ENCODE data around the gene CDK6. TPM values are rescaled to one million over a fixed set of nuclear protein-coding genes. Genes with fewer than 3 reads are reported as not detected.

The CDK6 gene
- total RNA-seq, 2 donors from 2014 or later, result 151 to 222 TPM

- H3K4me1 Mint-ChIP-seq, result peaks cover 38% of the 10 kb centered on the region
- no peak for ATAC-seq (replicated peaks)
- no peak overlapping the region for H3K4me3 Mint-ChIP-seq
- no peaks in the 10 kb centered on the region for H3K9me3 Mint-ChIP-seq
- H3K36me3 Mint-ChIP-seq (ENCODE audit: low read depth), result peaks cover 47% of the 10 kb centered on the region
- H3K27me3 Mint-ChIP-seq, result no peaks in the 10 kb centered on the region
- H3K27ac Mint-ChIP-seq, result peak overlapping the region; percentile 64
Observed at GRCh38 chr7:92782236-92782635, 54.1 kb downstream of the CDK6 start.

- peaks cover 45% of the 10 kb centered on the region for H3K4me1 Mint-ChIP-seq
- peaks cover 52% of the 10 kb centered on the region for H3K36me3 Mint-ChIP-seq (ENCODE audit: low read depth)
- no peak overlapping the region for H3K4me3 Mint-ChIP-seq
- no peaks in the 10 kb centered on the region for H3K9me3 Mint-ChIP-seq
- no peak for ATAC-seq (replicated peaks)
- peak overlapping the region; percentile 9 for H3K27ac Mint-ChIP-seq
- H3K27me3 Mint-ChIP-seq, result no peaks in the 10 kb centered on the region
Observed at GRCh38 chr7:92781117-92781720, 55.2 kb downstream of the CDK6 start.

DNA sequence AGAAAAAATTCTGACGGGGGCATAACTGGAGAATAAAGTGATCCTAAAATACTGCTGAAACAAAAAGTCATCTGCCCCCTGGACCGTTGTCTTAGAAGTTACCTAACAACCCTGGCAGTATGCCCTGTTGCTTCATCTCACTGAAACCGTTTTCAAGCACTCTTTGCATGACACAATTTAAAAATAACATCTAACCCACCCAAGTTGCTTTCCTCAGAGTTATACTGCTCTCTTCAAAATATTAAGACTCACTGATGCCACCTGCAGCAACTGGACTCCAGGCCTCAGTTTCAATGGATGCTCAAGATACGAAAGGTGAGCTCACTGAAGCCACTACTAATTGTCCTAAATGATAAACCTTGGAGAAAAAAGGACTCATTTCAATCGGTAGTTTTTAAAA lies 57.4 kb downstream of the CDK6 start:
- H3K9me3 Mint-ChIP-seq, result no peaks in the 10 kb centered on the region
- H3K27ac Mint-ChIP-seq, result no peak overlapping the region
- no peak for ATAC-seq (replicated peaks)
- no peaks in the 10 kb centered on the region for H3K27me3 Mint-ChIP-seq
- peaks cover 64% of the 10 kb centered on the region for H3K36me3 Mint-ChIP-seq (ENCODE audit: low read depth)
- peaks cover 39% of the 10 kb centered on the region for H3K4me1 Mint-ChIP-seq
- no peak overlapping the region for H3K4me3 Mint-ChIP-seq

DNA sequence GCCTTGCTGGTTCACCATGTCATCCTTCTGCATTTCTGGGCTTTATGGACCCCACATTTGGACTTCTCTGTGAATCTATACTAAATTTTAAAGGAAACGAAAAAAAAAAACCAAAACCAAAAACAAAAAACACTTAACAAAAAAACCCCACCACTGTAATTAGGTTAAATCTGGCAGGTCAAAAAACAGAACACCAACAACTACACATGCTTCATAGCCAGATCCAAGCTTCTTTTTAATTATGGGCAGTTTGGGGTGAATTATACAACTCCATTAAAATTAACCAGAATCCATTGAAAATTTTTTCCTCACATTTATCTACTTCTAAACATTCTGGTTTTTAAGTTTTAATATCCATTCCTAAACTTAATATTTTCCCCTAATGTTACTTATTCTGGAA lies 58.4 kb downstream of the CDK6 start:
- H3K36me3 Mint-ChIP-seq (ENCODE audit: low read depth), result peaks cover 73% of the 10 kb centered on the region
- no peaks in the 10 kb centered on the region for H3K27me3 Mint-ChIP-seq
- peaks cover 29% of the 10 kb centered on the region for H3K4me1 Mint-ChIP-seq
- ATAC-seq (replicated peaks), result no peak
- no peak overlapping the region for H3K4me3 Mint-ChIP-seq
- no peaks in the 10 kb centered on the region for H3K9me3 Mint-ChIP-seq
- peak overlapping the region; percentile 48 for H3K27ac Mint-ChIP-seq

DNA sequence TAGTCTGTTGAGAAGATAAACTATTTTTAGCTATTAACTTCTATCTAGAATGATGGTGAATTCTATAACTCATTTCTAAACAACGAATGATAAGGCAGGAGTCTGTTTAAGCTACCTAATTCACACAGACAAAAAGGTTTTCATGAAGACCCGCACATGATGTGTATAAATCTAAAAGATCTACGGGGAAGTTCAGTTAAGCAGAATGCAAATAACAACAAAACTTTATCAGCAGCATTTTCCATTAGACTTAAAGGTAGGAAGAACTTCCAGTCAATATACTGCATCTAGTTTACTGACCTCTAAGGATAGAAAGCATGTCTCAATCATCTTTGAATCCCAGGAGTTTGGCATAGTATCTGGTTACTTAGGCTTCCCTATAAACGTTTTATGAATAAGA lies 62.6 kb downstream of the CDK6 start:
- Mint-ChIP-seq H3K4me3 (no peak overlapping the region), H3K27me3 (no peaks in the 10 kb centered on the region), H3K36me3 (ENCODE audit: low read depth) (peaks cover 85% of the 10 kb centered on the region), H3K4me1 (peaks cover 35% of the 10 kb centered on the region), H3K27ac (no peak overlapping the region), H3K9me3 (no peaks in the 10 kb centered on the region)
- ATAC-seq (replicated peaks), result no peak

DNA sequence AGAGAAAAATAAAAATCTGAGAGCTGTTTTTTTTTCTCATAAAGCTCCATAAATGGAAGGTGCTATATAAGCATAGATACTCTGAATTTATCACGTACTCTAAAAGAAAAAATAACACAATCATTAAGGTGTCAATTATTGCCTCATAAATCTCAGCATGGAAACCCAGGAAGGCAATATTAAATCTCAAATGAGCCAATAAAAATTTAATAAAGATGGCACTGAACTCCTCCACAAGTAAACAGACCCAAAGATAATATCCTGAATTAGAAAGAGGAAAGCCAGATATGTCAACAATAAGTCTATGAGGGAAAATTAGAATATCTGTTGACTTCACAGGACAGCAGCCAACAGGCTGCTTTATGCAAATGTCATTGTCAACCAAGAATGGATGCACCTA lies 66.5 kb downstream of the CDK6 start:
- Mint-ChIP-seq H3K36me3 (ENCODE audit: low read depth) (peaks cover 90% of the 10 kb centered on the region), H3K27me3 (no peaks in the 10 kb centered on the region), H3K27ac (peak overlapping the region; percentile 90), H3K4me3 (peak overlapping the region; percentile 76), H3K4me1 (peaks cover 58% of the 10 kb centered on the region), H3K9me3 (no peaks in the 10 kb centered on the region)
- no peak for ATAC-seq (replicated peaks)

DNA sequence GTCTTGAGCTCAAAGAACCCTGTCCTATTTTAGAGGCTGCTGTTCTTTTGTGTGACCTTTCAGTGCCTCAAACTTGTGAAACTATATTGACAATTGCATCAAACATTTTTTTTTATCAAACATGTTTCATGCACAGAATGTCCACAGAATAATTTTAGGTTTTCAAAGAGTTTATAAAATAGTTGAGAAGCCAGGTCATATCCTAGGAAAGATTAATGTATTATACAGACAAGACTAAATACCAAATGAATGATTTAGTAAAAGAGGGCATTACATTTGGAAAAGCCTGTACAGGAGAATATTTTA lies 67.0 kb downstream of the CDK6 start:
- Mint-ChIP-seq H3K27ac (peak overlapping the region; percentile 90), H3K9me3 (no peaks in the 10 kb centered on the region), H3K4me1 (peaks cover 56% of the 10 kb centered on the region), H3K4me3 (peak overlapping the region; percentile 76), H3K27me3 (no peaks in the 10 kb centered on the region), H3K36me3 (ENCODE audit: low read depth) (peaks cover 90% of the 10 kb centered on the region)
- peak; percentile 19 for ATAC-seq (replicated peaks)

DNA sequence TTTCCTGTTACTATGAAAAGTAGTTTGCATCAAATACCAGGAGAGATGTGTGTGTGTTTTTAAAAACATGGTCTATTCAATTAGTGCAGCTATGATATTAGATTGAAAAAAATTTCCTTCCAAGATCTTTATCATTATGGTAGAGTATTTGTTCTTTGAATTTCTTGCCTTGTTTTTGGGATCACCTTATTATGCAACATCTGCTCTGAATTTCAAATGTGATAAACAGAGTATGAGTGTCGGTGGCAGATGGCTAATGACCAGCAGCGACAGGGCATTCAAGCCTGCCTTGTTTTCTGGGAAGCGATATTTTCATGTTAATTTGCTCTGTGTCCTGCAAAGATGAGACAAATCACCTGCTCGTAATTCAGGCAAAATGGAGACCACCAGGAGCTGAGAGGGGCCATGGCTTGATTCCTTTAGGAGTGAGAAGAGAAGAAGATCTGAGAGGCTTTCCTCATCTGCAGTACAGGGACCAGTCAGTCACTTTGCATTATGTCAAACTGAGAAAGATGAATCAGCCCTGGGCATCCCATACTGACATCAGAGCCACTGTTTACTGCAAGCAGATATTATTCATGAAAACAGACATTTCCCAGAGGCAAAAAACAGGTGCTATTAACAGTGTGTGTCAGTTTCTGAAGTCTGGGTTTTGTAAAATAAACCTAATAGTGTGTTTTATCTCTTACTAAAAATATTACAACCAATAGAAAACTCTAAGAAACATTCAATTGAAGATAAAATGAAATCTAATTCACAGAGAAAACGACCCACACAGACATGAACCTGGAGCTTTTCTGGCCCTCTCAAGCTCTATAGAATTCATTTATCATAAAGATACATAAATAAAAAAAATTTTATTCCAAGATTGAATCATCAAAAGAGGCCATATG lies 67.6 kb downstream of the CDK6 start:
- peak; percentile 96 for ATAC-seq (replicated peaks)
- Mint-ChIP-seq H3K27me3 (no peaks in the 10 kb centered on the region), H3K4me3 (peak overlapping the region; percentile 76), H3K27ac (peak overlapping the region; percentile 90), H3K36me3 (ENCODE audit: low read depth) (peaks cover 88% of the 10 kb centered on the region), H3K4me1 (peaks cover 58% of the 10 kb centered on the region), H3K9me3 (no peaks in the 10 kb centered on the region)

- peak; percentile 38 for ATAC-seq (replicated peaks)
- Mint-ChIP-seq H3K4me1 (peaks cover 55% of the 10 kb centered on the region), H3K36me3 (ENCODE audit: low read depth) (peaks cover 75% of the 10 kb centered on the region), H3K4me3 (peak overlapping the region; percentile 76), H3K27me3 (no peaks in the 10 kb centered on the region), H3K27ac (peak overlapping the region; percentile 90), H3K9me3 (no peaks in the 10 kb centered on the region)
Observed at GRCh38 chr7:92767437-92767836, 68.9 kb downstream of the CDK6 start.

DNA sequence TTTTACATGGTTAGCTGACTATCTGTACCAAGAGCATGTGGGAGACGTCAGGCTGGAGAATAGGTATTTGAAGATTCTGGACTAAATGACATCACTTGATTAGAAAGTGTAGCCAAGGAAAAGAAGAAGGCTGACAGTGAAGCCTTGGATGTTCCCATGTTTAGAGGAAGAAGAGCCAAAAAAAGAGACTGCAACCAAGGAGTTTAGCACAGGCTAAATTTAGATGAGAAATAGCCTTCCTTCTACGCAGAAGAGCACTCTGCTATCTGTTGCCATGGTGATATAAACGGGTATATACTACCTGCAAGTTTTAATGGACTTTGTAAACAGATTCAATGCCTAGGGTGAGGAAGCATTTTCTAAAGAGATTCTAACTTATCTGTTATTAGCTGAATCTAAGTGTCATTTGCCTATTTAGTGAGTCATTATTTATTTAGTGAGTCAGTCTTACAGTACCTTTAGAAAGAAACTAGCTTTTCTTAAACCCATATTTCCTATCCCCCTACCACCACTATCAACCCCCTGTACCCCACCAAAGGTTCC lies 69.8 kb downstream of the CDK6 start:
- Mint-ChIP-seq H3K4me1 (peaks cover 58% of the 10 kb centered on the region), H3K36me3 (ENCODE audit: low read depth) (peaks cover 78% of the 10 kb centered on the region), H3K4me3 (peak overlapping the region; percentile 76), H3K27ac (peak overlapping the region; percentile 90), H3K9me3 (no peaks in the 10 kb centered on the region), H3K27me3 (no peaks in the 10 kb centered on the region)
- no peak for ATAC-seq (replicated peaks)

DNA sequence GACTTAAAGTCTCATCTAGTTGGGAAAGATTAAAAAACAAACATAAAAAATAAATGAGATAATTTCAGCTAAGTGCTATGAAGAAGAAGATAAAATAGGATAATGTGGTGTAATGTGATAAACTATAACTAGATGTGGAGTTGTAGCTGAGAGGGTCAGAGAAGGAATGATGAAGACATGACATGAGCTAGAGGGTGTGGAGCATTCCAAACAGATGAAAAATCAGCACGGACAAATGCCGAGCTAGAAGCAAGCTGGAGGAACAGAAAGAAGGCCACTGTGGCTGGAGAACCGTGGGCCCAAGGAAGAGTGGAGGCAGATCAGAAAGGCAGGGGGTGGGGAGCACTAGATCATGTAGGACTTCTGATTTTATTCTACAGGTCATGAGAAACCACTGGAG lies 70.6 kb downstream of the CDK6 start:
- H3K9me3 Mint-ChIP-seq, result no peaks in the 10 kb centered on the region
- no peak for ATAC-seq (replicated peaks)
- peak overlapping the region; percentile 90 for H3K27ac Mint-ChIP-seq
- peak overlapping the region; percentile 76 for H3K4me3 Mint-ChIP-seq
- peaks cover 57% of the 10 kb centered on the region for H3K4me1 Mint-ChIP-seq
- peaks cover 82% of the 10 kb centered on the region for H3K36me3 Mint-ChIP-seq (ENCODE audit: low read depth)
- no peaks in the 10 kb centered on the region for H3K27me3 Mint-ChIP-seq

DNA sequence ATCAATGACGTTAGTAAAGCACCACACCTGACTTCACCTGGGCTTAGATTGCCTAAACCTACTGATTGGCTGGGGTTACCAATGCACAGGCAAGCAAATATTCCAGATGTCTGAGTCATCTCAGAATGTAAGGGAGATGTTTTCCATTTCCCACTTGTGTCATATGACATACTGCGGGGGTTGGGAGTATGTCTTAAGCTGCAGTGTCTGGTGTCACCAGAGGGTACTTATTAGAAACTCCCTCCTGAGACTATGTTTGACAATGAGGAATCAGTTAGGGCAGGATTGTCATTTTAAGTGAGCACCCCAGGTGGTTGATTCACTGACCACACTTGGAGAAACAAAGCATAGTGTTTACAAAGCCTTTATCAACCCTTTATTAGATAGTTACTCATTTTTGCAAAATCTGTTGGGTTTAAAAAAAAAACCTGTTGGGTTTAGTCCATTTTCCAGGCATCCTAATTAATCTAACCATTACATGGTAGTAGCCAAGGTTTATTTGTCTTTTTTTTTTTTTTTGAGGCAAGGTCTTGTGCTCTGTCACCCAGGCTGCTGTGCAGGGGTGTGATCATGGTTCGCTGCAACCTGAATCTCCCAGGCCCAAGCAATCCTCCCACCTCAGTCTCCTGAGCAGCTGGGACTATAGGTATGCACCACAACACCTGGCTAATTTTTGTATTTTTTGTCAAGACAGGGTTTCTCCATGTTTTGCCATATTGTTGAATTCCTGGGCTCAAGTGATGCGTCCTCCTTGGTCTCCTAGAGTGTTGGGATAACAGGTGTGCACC lies 72.5 kb downstream of the CDK6 start:
- Mint-ChIP-seq H3K36me3 (ENCODE audit: low read depth) (peaks cover 82% of the 10 kb centered on the region), H3K27ac (no peak overlapping the region), H3K9me3 (no peaks in the 10 kb centered on the region), H3K4me3 (no peak overlapping the region), H3K27me3 (no peaks in the 10 kb centered on the region), H3K4me1 (peaks cover 49% of the 10 kb centered on the region)
- peak; percentile 61 for ATAC-seq (replicated peaks)

GRCh38 chr7:92762851-92763250 lies 73.5 kb downstream of the CDK6 start:
- no peak for ATAC-seq (replicated peaks)
- Mint-ChIP-seq H3K27ac (no peak overlapping the region), H3K4me3 (no peak overlapping the region), H3K36me3 (ENCODE audit: low read depth) (peaks cover 82% of the 10 kb centered on the region), H3K27me3 (no peaks in the 10 kb centered on the region), H3K4me1 (peaks cover 41% of the 10 kb centered on the region), H3K9me3 (no peaks in the 10 kb centered on the region)

DNA sequence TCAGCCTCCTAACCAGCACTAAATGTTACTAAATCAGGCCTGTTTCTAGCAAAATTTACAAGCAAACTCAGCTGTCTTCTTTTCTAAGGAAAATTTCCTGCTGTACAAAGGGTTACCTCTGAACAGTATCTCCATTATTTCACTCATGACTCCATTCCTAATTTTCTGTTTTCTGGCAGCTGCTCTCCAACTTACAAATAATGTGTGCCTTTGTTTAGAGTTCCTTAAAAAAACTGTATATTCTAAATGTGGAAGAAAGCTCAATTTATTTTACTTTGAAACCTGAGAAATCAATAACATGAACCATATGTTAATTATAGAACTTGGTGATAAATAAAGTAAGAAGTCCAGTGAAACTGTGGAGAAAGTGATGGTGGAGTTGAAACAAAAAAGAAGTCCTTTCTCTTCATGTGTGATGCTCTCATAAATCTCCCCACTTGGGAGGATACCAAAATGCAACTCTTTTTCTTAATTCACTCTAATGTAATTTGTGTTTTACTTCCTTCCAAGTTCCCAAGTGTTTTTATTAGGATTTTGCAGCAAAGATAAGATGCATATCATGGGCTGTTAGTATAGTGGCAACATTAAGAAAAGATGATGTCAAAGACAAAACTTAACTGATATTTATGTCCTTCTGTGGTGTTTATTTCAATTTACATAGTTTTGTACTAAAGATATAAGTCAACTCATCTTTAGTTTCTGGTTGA lies 74.8 kb downstream of the CDK6 start:
- peak overlapping the region; percentile 52 for H3K27ac Mint-ChIP-seq
- no peak for ATAC-seq (replicated peaks)
- H3K9me3 Mint-ChIP-seq, result no peaks in the 10 kb centered on the region
- H3K27me3 Mint-ChIP-seq, result no peaks in the 10 kb centered on the region
- H3K36me3 Mint-ChIP-seq (ENCODE audit: low read depth), result peaks cover 81% of the 10 kb centered on the region
- H3K4me1 Mint-ChIP-seq, result peaks cover 32% of the 10 kb centered on the region
- no peak overlapping the region for H3K4me3 Mint-ChIP-seq
